NCI-H187 treated with DMSO at 0.1 percent for 48 hours (cell line): Measurements from ENCODE around the gene APOH.
"Not testable (repeated sequence)": the region's sequence is repeated elsewhere in the genome, so short reads cannot be mapped to it uniquely, and the experiment has no call there.

ENCODE experiments used
- DNase-seq: peaks from one replicate; lab custom pipeline; 2025; lab: John Stamatoyannopoulos, UW

Gene APOH, protein sequence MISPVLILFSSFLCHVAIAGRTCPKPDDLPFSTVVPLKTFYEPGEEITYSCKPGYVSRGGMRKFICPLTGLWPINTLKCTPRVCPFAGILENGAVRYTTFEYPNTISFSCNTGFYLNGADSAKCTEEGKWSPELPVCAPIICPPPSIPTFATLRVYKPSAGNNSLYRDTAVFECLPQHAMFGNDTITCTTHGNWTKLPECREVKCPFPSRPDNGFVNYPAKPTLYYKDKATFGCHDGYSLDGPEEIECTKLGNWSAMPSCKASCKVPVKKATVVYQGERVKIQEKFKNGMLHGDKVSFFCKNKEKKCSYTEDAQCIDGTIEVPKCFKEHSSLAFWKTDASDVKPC

GRCh38 chr17:66228887-66229782, at the start of gene APOH:
APOH (minus strand) TSS chr17:66229415; CDS start chr17:66229379, 36 bp downstream.
- DNase-seq: no peak

- no peak for DNase-seq
Measured at GRCh38 chr17:66277191-66277590, 48.0 kb upstream of the APOH start.

GRCh38 chr17:66276328-66276937, 47.2 kb upstream of the APOH start:
- no peak for DNase-seq

GRCh38 chr17:66275651-66276050, 46.4 kb upstream of the APOH start:
- DNase-seq: no peak

- DNase-seq: no peak
Measured at GRCh38 chr17:66273586-66273848, 44.3 kb upstream of the APOH start.

DNA sequence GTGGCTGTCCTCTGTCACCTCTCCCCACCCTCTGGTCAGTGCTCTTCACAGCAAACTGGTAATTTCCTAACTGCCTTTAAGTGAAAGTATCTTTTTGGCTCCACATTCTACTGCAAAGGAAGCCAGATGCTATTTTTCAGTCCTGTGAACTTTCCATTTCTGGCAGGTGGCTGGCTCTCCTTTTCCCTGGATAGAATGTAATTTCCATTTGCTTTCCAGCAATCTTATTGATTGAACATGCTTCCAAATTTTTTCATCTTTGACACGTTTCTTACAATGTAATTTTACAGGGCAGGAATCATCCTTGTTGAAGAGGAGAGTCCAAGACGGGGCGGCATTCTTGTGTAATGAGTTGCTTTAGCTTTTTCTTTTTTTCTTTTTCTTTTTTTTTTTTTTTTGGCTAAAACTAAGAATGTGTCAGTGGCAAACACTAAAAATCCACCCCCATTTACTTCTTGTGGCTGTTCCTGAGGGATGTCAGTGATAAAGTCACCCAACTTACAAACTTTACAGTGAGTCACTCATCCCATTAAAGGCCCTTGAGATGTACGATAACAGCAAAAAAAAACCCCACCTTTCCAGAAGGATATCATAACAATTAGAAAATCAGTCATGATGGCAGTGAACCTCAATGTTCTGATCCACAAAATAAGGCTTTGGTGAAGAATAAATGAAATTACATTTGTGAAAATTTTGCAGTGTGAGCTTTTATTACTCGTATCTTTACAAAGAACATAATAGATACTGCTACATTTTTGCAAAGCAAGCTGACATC, 43.8 kb upstream of the APOH start:
- DNase-seq: no peak

- no peak for DNase-seq
Measured at GRCh38 chr17:66271512-66271911, 42.3 kb upstream of the APOH start.

- DNase-seq: no peak
Measured at GRCh38 chr17:66270106-66270505, 40.9 kb upstream of the APOH start.

- no peak for DNase-seq
Measured at GRCh38 chr17:66268247-66268927, 39.2 kb upstream of the APOH start.

DNA sequence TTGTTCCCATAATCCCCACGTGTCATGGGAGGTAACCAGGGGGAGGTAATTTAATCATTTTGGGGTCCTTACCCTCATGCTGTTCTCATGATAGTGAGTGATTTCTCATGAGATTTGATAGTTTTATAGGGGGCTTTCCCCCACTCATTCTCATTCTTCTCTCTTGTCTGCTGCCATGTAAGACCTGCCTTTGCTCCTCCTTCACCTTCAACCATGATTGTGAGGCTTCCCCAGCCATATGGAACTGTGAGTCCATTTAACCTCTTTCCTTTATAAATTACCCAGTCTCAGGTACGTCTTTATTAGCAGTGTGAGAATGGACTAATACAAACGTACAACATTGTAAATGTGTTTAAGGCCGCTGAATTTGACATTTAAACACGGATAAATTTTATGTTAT, 35.5 kb upstream of the APOH start:
- DNase-seq: no peak

DNA sequence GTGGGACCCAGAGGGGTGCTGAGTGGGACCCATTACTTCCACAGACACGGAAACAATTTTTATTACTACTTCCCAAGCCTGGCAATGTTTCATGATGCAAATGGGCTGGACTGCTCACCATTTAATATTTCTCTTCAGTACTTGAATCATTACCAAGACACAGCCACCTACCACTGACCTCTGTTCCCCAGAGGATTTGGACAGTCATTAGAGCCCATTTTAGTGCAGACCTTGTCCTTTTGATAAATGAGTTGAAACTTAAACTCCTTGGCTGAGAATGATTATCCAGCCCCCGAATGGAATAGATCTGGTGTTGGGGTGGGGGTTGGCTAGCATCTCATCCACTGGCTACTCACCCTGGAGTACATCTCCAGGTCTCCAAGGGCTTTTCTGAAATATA, 33.6 kb upstream of the APOH start:
- DNase-seq: no peak

DNA sequence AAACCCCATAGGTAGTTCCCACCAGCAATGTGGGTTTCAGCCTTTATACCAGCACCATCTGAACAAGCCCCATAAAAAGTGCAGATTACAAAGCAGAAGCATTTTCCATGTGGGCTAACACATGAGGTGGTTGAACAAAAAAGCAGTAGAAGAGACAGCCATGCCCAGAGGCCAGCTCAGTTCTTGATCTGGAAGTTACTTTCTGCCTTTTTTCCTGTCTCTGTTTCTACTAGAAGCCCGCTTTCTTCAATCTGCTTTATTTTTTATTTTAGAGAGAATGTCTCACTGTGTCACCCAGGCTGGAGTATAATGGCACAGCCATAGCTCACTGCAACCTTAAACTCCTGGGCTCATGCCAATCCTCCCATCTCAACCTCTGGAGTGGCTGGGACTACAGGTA, 31.5 kb upstream of the APOH start:
- no peak for DNase-seq

- no peak for DNase-seq
Measured at GRCh38 chr17:66260275-66260674, 31.1 kb upstream of the APOH start.

DNA sequence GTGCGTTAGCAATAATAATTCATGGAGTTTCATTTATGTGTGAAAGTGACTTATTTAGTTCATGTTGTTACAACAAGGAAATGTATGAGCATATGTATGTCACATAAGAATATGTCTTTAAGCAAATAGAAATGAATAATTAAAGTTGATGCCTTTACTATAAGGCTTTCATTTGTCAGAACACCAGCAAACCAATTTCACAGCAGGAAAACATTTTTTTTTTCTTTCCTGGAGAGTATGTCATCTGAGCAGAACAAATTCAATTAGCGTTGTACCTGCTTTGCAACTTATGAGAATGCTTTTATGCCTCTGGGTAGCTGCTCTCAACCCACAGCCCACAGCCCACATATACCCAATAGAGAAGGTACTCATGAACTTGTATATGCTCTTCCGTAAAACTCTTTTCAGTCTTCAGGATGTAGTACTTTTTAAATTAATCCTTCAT, 26.3 kb upstream of the APOH start:
- DNase-seq: no peak

GRCh38 chr17:66255112-66255511, 25.9 kb upstream of the APOH start:
- no peak for DNase-seq

DNA sequence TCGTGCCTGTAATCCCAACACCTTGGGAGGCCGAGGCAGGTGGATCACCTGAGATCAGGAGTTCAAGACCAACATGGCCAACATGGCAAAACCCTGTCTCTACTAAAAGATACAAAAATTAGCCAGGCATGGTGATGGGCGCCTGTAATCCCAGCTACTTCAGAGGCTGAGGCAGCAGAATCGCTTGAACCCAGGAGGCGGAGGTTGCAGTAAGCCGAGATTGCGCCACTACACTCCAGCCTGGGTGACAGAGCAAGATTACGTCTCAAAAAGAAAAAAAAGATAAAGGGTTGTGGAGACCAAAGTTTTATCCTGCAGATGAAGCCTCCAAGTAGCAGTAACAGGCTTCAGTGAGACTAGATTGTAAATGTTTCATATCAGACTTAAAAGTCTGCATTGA, 24.2 kb upstream of the APOH start:
- not testable (repeated sequence) for DNase-seq

DNA sequence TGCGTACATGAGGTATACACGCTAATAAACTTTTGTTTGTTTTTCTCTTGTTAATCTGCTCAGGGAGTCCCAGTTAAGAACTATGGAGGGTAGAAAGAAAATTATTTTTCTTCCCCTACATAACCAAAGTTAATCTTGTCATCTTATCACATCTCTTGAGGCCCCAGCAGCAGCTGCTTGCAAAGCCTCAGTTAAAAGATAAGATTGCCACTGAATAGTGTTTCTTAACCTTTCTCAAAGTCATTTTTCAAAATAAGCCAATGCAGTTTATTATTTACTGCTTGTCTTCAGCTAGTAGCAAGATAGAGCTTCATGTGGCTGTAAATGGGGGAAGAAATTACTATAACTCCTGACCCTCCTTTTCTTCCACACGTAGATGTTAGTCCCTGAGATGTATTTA, 21.5 kb upstream of the APOH start:
- DNase-seq: no peak

DNA sequence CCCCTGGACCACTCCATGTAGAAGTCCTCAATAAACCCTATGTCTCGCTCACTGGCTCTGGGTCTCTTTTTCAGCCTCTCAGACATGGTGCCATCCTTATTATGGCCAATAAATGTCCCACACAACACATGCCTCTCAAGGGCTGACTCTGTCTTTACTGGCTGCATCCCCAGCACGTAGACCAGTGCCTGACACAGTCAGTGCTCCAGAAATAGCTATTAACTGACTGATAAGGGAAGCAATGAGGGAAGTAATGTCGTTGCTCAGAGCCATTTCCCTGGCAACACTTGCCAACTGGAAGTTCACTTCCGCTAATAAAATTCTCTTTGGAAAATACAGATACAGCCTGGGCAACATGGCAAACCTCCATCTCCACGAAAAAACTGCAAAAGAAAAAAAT, 19.1 kb upstream of the APOH start:
- DNase-seq: no peak

DNA sequence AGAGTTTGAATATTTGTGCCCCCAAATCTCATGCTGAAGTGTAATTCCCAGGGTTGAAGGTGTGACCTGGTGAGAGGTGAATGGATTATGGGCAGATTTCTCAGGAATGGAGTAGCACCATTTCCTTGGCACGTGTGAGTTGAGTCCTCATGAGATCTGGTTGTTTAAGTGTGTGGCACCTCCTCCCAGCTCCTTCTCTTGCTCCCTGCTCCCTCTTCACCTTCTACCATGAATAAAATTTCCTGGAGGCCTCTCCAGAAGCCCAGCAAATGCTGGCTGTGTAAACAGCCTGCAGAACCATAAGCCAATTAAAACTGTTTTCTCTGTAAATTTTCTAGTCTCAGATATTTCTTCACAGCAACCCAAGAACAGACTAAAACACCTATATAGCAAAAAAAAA, 12.6 kb upstream of the APOH start:
- DNase-seq: no peak

DNA sequence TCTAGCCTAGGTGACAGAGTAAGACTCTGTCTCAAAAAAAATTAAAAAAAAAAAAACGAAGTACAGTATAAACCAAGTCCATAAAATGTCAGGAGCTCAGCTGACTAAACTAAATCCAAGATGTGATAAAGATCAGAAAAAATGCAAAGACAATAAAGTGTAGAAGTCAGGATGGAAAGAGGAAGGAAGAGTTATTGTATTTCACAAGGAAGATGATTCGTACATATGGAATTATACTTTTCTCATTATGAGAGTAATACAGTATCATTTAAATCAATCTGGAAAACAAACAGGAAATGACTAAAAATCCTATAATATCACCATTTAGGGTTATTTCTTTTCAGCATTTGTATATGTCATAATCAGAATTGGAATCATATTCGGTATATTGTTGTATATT, 11.4 kb upstream of the APOH start:
- DNase-seq: no peak

GRCh38 chr17:66240013-66240412, 10.8 kb upstream of the APOH start:
- no peak for DNase-seq
